Adrenal gland (tissue), 12 donors: ENCODE results near the gene VTA1. TPM values are rescaled to one million over a fixed set of nuclear protein-coding genes. Genes with fewer than 3 reads are reported as not detected.

Experiments used
- DNase-seq, 7 donors: peaks; one replicate each; pipeline ENCODE4 v3.0.0-alpha.2; 2019 to 2020
- H3K27ac ChIP-seq, 5 donors: fragments of 200-600 bp; sonication (generic) in 4 of 5; 1 replicate in 3 of 5; 2 replicates in 2 of 5; pipeline versions ENCODE4 v1.5.1 to v1.8.0; 2016 to 2020; ENCODE audit warnings: mild to moderate bottlenecking in 1 of 5
- H3K27me3 ChIP-seq: fragments of 200-600 bp; 2 replicates; pipeline ENCODE4 v1.8.0; 2021
- H3K36me3 ChIP-seq, 2 donors: fragments of 200-600 bp; replicated peaks in 1 of 2; 1 replicate in 1 of 2; 2 replicates in 1 of 2; pipeline versions ENCODE4 v1.5.1 to v1.8.0; 2018 to 2022
- H3K4me1 ChIP-seq, 2 donors: fragments of 200-600 bp; replicated peaks in 1 of 2; 1 replicate in 1 of 2; 2 replicates in 1 of 2; pipeline versions ENCODE4 v1.5.1 to v1.8.0; 2018 to 2021
- H3K4me3 ChIP-seq, 4 donors: fragments of 200-600 bp; sonication (generic) in 3 of 4; one replicate each; pipeline ENCODE4 v1.5.1; 2016 to 2018
- H3K9me3 ChIP-seq, 3 donors: fragments of 200-600 bp; sonication (generic) in 1 of 3; replicated peaks in 1 of 3; 1 replicate in 2 of 3; 2 replicates in 1 of 3; pipeline versions ENCODE4 v1.5.1 to v1.8.0; 2016 to 2021
- CTCF ChIP-seq, 6 experiments: fragments of 450-650 bp in 4 of 6; fragments of 200-600 bp in 2 of 6; sonication (generic) in 1 of 6; IDR thresholded peaks; 1 replicate in 5 of 6; 2 replicates in 1 of 6; pipeline versions ENCODE4 v1.5.1 to v1.8.0; 2016 to 2021; ENCODE audit warnings: antibody characterized with exemption in 6 of 6, mild to moderate bottlenecking in 2 of 6, moderate library complexity in 1 of 6
- POLR2A ChIP-seq, 2 donors: fragments of 450-650 bp; IDR thresholded peaks; one replicate each; pipeline ENCODE4 v1.6.1; 2017; ENCODE audit warnings: antibody characterized with exemption in 2 of 2, mild to moderate bottlenecking in 2 of 2, moderate library complexity in 1 of 2
- WGBS, 4 donors: extraction: QIAGEN DNeasy Blood & Tissue Kit in 2 of 4; methylation state at CpG; one replicate each; pipeline versions ENCODE4 v1.1.5 to v1.1.7; 2013 to 2017; 5-methylcytosine and 5-hydroxymethylcytosine counted together
- intact Hi-C, 2 donors: fragments of 100-400 bp; cut with DNase I; formaldehyde crosslinking; loops; one replicate each; pipeline versions ENCODE4 v1.14.1 to v1.15.0; 2022 to 2023
- polyA plus RNA-seq, 3 donors: library from polyadenylated mRNA; stranded (reverse); fragments of 200-250 nt in 2 of 3; fragments of 350-450 nt in 1 of 3; fragmentation: Illumina TruSeq in 1 of 3; extraction: RNeasy Lipid Tissue Mini Kit (QIAGEN cat#74804) in 1 of 3; gene quantifications; one replicate each; pipeline ENCODE4 v1.2.3, GENCODE V29; 2013 to 2014
- total RNA-seq, 9 donors: library from RNA; depleted of rRNA in 4 of 9; stranded (reverse); fragments of >200 nt in 4 of 9; fragments of 120-200 nt in 1 of 9; fragmentation: NEBNext Ultra II Directional in 1 of 9; extraction: Animal tissue kit (Norgen Biotek cat#: 25700) in 1 of 9; gene quantifications; one replicate each; pipeline versions ENCODE4 v1.1.0 to v1.2.4, GENCODE V29; 2013 to 2023
- donor health status: healthy with polysubstance abuse.
- donor health status: Bipolar disorder and iron deficiency.
- donor health status: DM: yes; HTN: yes; CAD: no.
- donor health status: DM: no; HTN: no; CAD: no.
- donor health status: DM: no; HTN: no; CAD: no.
- donor health status: DM: yes; HTN: yes; CAD: no.

The VTA1 gene
- total and polyA plus RNA-seq, 12 donors, result 9.7 to 73.9 (median 33.9) TPM

- Histone ChIP-seq H3K27ac (no peak overlapping the region), H3K9me3 (no peaks in the 10 kb centered on the region), H3K36me3 (peaks cover 0 to 4% of the 10 kb centered on the region in 2 donors), H3K4me3 (no peak overlapping the region), H3K27me3 (no peaks in the 10 kb centered on the region), H3K4me1 (peaks cover 0 to 8% of the 10 kb centered on the region in 2 donors)
- no peak for TF ChIP-seq POLR2A (IDR thresholded peaks at IDR 0.05)
- no peak for TF ChIP-seq CTCF (IDR thresholded peaks at IDR 0.05)
- DNase-seq, result no peak
- 79 to 93% (median 82%) methylated on average over 1 of the region's 1 CpG for WGBS, 4 donors
- intact Hi-C loops, result no loop called here
Measured at GRCh38 chr6:142162780-142163179, 15.7 kb downstream of the VTA1 start.

GRCh38 chr6:142165227-142165626 is 18.2 kb downstream of the VTA1 start:
- Histone ChIP-seq H3K27ac (no peak overlapping the region), H3K27me3 (no peaks in the 10 kb centered on the region), H3K36me3 (peaks cover 0 to 8% of the 10 kb centered on the region in 2 donors), H3K4me1 (peaks cover 0 to 8% of the 10 kb centered on the region in 2 donors), H3K9me3 (no peaks in the 10 kb centered on the region), H3K4me3 (no peak overlapping the region)
- intact Hi-C loops, result no loop called here
- WGBS, 4 donors, result 92 to 96% (median 94%) methylated on average over 4 of the region's 4 CpGs
- TF ChIP-seq POLR2A (IDR thresholded peaks at IDR 0.05) (no peak), CTCF (IDR thresholded peaks at IDR 0.05) (no peak)
- no peak for DNase-seq

GRCh38 chr6:142167071-142167470 is 20.0 kb downstream of the VTA1 start:
- peaks cover 0 to 25% of the 10 kb centered on the region in 2 donors for H3K36me3 ChIP-seq

GRCh38 chr6:142167486-142167885 is 20.4 kb downstream of the VTA1 start:
- H3K9me3 ChIP-seq, result no peaks in the 10 kb centered on the region
- no peak overlapping the region for H3K4me3 ChIP-seq
- peaks cover 0 to 8% of the 10 kb centered on the region in 2 donors for H3K4me1 ChIP-seq
- DNase-seq, result no peak
- no peaks in the 10 kb centered on the region for H3K27me3 ChIP-seq
- H3K27ac ChIP-seq, result no peak overlapping the region
- TF ChIP-seq POLR2A (IDR thresholded peaks at IDR 0.05), result no peak
- TF ChIP-seq CTCF (IDR thresholded peaks at IDR 0.05), result no peak
- peaks cover 0 to 29% of the 10 kb centered on the region in 2 donors for H3K36me3 ChIP-seq
- intact Hi-C loops, result no loop called here
- WGBS, 4 donors, result 84 to 89% (median 86%) methylated on average over 2 of the region's 2 CpGs

More at GRCh38 chr6:142167071-142167470, 20.0 kb downstream of the VTA1 start:
- H3K27ac ChIP-seq, result no peak overlapping the region
- H3K4me3 ChIP-seq, result no peak overlapping the region
- no peaks in the 10 kb centered on the region for H3K27me3 ChIP-seq
- TF ChIP-seq CTCF (IDR thresholded peaks at IDR 0.05), result no peak
- no peak for TF ChIP-seq POLR2A (IDR thresholded peaks at IDR 0.05)
- intact Hi-C loops, result no loop called here
- H3K4me1 ChIP-seq, result peaks cover 0 to 8% of the 10 kb centered on the region in 2 donors
- no peak for DNase-seq
- H3K9me3 ChIP-seq, result no peaks in the 10 kb centered on the region
- WGBS, 4 donors, result 77 to 88% (median 86%) methylated on average over 3 of the region's 3 CpGs
